ENCODE data around the gene RASGEF1C.
"Not testable (repeated sequence)": the region's sequence is repeated elsewhere in the genome, so short reads cannot be mapped to it uniquely, and the experiment has no call there.

The RASGEF1C gene

DNA sequence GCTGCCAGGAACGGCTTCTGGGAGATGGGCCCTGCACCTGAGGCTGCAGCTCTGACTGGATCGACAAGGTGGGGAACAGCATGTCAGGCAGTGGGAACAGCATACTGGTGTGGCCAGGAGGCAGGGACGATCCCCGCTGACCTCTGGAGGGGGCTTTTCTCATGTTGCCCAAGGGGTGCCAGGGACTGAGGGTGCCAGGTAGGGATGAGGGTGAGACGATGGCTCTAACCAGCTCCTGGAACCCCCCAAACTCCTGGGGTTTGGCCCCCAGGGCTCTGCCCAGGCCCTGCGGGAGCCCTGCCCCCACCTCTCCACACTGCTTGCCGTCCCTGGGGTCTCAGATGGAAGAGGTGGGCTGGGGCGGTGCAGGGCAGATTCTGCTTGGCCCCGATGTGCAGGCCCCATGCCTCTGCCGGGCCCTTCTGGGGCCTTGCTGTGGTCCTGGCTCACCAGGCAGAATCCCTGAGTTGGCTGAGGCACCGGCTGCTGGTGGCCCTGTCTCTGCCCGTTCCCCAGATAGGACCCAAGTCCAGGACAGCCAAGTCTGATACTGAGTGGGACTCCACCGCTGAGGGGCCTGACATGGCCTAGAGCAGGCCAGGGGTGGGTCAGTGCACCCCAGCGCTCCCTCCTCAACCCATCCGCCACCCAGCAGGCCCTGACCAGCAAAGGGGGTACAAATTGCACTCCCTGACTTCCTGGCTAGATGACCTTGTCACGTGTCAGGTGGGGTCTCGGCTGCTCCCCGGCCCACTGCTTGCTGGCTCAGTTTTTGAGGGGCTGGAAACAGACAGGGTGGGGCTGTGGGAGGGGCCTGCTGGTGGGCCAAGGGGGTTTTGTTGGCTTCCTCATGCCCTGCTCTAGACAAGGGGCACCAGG lies 109.0 kb downstream of the RASGEF1C start:
- no peak for DNase-seq (ENCODE audit: low spot score)

DNA sequence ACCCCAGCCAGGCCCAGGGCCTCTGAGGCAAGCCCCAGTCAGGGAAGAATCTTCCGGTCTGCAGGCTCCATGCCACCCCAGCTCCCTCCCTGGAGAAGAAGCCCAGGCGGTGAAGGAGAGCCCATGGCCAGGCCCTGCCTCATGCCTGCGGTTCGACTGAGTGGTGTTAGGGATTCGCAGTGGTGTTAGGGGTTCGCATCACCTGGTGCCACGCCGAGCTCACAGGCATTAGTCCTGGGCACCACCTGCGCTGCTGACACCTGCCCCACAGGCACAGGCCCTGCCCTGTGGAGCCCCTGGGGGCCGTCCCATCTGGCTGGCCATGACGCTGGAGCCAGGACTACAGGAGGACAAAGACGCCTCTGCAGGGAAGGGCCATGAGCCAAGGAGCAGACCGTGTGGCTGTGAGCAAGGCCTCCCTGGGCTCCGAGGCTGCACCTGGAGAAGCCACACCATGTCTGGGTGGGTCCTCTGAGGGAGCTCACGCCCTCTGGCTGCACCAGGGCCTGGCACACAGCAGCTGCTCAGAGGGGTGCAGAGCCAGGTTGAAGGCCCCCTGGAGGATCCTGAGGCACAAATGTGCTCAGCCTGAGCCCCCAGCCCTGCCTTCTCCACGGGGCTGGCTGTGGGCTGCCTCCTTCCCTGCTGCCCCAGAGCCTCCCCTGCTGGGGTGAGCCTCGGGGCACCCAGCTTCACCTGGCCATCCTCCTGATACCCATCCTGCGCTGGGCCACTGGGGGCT lies 109.8 kb downstream of the RASGEF1C start:
- DNase-seq (ENCODE audit: low spot score), result no peak

DNA sequence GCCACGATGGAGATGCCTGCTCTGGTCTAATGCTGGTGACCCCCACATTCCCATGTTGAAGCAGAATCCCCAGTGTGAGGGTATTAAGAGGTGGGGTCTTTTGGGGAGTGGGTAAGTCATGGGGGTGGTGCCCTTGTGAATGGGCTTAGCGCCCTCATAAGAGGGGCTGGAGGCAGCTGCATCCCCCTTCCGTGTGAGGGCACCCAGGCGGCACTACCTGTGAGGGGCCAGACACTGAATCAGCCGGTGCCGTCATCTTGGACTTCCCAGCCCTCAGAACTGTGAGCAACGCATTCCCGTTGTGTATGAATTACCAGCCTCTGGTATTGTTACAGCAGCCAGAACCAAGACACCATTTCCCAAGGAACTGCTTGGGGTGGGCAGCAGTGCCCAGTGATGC lies 110.5 kb downstream of the RASGEF1C start:
- DNase-seq (ENCODE audit: low spot score), result no peak

DNA sequence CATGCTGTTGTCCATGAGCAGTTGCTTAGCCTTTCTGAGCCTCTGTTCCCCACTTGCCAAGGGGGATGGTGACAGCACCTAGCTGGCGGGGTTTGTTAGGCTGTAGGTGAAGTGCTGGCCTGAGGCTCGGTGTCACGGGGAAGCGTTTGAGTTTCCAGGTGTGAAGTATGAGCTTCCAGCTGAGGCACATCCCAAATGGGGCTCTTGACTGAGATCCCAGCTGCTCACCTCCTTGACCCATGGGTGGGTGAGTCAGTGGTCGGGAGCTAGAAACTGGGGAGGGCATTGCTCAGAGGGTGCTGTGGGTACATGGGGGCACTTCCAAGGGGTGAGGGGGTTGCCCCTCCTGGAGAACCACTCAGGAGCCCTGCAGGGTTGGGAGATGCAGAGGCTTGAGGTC lies 111.1 kb downstream of the RASGEF1C start:
- DNase-seq (ENCODE audit: low spot score), result no peak

DNA sequence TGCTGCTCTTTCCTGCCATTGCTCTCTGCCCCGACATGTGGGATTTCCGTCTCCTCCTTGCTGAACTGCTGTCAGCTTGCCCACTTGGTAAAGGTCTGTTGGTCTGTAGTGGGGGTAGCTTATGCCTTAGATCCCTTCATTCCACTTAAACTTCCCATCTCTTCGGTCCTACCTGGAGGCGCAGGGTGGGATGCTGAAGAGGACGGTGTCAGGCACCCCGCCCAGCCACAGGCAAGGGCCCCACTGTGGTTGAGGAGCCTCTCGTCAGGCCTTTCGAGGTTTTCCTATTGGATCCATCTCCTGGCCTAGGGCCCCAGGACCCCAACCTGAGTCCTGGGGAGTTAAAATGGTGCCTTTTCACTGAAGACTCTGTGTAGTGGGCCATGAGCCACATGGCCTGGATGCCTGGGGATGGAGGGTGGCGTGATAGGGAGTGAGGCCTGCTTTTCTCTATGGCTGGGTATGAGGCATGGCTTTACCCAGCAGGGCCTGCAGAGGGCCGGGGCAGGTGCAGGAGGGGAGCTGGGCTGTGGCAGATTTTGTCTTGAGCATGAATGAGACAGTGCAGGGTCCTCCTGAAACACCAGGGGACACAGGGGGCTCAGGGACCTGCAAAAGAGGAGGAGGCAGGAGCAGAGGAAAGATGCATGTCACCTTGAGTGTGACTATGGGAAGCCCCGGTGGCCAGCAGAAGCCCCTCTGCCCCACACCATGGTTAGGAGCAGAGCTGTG lies 111.7 kb downstream of the RASGEF1C start:
- DNase-seq (ENCODE audit: low spot score), result no peak

DNA sequence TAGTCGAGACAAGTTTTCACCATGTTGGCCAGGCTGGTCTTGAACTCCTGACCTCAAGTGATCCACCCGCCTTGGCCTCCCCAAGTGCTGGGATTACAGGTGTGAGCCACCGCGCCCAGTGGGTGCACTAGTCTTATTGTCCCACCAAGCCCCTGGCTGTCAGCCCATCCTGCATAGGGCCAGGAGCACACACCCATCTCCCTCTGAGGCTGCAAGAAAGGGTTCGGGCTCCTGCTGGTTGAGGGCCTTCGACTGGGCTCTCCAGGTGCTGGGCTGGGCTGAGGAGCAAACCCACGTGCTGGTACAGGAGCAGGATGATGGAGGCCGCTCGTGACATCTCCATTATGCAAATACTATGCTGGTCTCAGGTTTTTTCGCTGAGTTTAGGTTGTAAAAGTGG lies 112.4 kb downstream of the RASGEF1C start:
- no peak for DNase-seq (ENCODE audit: low spot score)

DNA sequence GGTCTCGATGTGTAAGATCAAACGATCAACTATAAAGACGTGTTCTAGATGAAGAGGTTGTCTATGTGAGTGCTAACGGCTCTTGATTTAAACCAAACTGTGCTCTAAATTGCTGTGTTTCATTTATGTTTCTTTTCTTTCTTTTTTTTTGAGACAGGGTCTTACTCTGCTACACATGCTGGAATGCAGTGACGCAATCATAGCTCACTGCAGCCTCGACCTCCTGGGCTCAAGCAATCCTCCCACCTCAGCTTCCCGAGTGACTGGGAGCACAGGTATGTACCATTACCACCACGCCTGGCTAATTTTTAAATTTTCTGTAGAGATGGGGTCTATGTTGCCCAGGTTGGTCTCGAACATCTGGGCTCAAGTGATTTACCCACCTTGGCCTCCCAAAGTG lies 113.5 kb downstream of the RASGEF1C start:
- DNase-seq (ENCODE audit: low spot score), result no peak

DNA sequence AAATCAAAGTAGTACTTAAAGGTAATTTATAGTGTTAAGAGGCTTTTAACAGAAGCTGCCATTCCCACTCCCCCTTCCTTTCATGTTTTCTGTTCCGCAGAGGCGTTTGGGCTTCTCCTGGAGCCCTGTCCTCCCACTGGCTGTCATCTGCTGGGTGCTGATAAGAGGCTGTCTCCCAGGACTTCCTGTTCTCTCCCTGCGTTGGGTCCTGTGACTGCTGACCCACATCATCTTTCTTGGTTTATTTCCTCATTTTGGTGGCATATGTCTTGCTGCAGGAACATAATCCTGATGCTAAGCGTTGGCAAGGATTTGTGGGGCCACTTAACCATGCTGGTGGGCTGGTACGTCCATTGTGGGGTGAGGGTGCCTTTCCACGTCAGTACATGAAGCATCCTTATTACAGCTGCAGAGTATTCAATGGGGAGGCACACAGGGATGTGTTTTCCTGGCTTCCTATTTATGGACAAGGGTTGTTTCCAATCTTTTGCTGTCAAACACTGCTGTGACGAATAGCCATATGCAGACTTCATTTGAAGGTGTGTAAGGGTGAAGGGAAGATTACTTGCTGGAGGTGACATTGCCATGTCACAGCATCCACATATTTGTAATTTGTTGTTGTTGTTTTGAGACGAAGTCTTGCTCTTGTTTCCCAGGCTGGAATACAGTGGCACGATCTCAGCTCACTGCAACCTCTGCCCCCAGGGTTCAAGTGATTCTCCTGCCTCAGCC lies 115.2 kb downstream of the RASGEF1C start:
- DNase-seq (ENCODE audit: low spot score), result peak; percentile 66

DNA sequence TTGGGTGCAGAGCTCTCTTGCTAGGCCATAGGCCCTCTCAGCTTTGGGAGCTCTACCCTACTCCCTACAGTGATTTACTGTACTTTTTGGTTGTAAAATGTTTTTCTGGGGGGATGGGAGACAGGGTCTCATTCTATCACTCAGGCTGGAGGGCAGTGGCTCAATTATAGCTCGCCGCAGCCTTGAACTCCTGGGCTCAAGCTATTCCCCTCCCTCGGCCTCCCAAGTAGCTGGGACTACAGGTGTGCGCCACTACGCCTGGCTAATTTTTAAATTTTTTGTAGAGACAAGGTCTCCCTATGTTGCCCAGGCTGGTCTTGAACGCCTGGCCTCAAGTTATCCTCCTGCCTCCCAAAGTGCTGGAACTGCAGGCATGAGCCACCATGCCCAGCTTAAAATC lies 115.8 kb downstream of the RASGEF1C start:
- no peak for DNase-seq (ENCODE audit: low spot score)

DNA sequence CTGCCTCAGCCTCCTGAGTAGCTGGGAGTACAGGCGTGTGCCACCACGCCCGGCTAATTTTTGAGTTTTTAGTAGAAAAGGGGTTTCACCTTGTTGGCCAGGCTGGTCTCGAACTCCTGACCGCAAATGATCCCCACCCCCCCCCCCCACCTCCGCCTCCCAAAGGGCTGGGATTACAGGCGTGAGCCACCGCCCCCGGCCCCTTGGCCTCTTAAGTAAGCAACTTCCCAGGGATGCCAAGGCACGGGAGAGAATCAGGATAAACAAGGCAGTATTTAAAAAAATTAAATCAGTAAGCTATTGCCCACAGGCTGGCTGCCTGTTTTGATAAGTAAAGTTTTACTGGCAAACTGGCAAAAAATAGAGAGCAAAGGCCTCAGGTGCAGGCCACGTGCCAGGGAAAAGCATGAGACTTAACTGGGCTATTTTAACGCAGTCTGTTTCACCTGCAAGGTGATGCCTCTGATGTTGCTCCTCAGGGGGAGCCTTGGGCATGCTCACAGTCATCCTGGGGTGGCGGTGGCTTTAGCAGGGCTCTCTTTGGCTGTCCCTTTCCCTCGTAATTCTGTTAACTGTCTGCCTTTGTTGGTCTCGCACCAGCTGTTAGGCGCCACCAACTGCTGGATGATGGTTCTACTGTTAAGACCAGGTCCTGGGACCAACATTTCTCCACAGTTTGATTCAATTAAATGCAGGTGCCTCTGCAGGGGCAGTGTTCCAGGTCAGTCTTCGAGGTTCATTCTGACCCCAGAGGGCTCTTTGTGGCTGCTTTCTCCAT lies 118.1 kb downstream of the RASGEF1C start:
- no peak for DNase-seq (ENCODE audit: low spot score)

DNA sequence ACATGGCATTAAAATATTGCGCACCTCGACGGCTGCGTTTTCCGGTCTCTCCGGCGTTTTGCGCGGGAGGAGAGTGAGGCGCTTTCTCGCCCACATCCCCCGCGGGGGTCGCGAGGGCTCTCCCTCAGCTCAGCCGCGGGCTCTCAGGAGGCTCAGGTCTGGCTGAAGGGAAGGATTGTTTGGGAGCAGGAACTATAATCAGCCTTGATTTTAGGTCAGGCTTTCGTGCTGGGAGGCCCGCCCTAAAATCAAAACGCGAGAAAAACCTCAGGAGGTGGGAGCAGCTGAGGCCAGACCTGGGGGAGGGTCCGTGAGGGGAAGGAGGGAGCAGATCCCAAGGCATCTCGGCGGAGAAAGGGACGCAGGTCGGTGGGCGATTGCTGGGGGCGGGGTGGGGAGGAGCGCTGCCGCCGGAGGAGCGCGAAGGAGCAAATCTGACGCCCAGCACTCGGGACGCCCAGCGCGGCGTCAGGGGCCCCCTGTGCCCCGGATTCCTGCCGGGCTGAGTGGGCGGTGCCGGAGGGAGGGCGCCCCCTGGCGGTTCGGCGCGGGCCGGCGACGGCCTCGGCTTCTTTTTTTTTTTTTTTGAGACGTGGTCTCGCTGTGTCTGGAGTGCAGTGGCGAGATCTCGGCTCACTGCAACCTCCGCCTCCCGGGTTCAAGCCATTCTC lies 118.8 kb downstream of the RASGEF1C start:
- DNase-seq (ENCODE audit: low spot score), result no peak

DNA sequence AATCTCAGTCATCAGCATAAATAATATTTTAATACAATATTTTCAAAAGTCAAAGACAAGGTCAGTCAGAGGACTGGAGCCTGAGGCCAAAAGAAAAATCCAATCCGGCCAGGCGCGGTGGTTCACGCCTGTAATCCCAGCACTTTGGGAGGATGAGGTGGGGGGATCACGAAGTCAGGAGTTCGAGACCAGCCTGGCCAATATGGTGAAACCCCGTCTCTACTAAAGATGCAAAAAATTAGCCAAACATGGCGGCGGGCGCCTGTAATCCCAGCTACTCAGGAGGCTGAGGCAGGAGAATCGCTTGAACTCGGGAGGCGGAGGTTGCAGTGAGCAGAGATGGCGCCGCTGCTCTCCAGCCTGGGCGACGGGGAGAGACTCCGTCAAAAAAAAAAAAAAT lies 119.4 kb downstream of the RASGEF1C start:
- DNase-seq (ENCODE audit: low spot score), result not testable (repeated sequence)

DNA sequence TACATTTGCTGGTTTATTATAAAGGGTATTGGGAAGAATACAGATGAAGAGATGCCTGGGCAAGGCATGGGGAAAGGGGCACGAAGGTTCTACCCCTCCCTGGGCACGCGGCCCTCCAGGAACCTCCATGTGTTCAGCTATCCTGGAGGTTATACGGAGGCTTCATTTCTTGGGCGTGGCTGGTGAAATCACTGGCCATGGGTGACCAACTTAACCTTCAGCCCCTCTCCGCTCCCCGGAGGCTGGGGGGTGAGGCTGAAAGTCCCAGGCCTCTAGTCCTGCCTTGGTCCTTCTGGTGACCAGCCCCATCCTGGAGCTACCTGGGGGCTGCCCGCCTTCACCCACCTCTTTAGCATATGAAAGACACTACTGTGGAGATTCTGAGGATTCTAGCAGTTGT lies 120.5 kb downstream of the RASGEF1C start:
- no peak for DNase-seq (ENCODE audit: low spot score)

DNA sequence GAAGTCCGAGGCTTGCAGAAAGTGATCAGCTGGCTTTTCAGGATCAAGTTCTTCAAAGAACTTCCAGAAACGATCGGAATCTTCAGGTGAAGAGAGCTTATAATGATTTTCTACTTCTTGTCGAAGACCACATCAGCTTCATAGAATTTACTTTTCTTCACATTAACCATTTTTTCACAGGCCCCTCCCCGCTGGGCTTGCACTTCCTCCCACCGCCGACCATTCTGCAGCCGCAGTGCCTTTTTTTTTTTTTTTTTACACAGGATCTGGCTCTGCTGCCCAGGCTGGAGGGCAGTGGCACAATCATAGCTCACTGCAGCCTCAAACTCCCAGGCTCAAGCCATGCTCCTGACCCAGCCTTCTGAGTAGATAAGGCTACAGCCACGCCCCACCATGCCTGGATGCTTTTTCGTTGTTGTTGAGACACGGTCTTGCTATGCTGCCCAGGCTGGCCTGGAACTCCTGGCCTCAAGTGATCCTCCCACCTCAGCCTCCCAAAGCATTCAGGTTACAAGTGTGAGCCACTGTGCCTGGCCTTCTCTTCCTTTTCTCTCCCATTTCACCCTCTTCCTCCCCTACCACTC lies 122.1 kb downstream of the RASGEF1C start:
- no peak for DNase-seq (ENCODE audit: low spot score)

DNA sequence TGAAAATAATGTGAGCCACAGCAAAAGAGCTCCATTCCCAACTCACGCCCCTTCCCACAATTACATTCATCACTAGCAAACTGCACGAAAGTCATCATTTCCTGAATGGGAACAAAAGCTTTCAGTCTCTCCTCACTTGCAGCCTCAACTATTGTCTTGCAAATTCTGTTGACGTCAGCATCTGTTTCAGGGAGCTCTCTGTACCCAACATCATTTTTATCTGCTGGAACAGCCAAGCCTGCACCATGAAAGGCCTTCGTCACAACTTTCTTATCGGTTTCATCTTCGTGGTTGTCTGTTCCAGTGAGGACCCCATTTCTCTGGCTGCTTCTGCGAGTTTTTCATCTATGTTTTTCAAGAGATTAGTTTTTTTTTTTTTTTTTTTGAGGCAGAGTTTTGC lies 123.2 kb downstream of the RASGEF1C start:
- DNase-seq (ENCODE audit: low spot score), result no peak

DNA sequence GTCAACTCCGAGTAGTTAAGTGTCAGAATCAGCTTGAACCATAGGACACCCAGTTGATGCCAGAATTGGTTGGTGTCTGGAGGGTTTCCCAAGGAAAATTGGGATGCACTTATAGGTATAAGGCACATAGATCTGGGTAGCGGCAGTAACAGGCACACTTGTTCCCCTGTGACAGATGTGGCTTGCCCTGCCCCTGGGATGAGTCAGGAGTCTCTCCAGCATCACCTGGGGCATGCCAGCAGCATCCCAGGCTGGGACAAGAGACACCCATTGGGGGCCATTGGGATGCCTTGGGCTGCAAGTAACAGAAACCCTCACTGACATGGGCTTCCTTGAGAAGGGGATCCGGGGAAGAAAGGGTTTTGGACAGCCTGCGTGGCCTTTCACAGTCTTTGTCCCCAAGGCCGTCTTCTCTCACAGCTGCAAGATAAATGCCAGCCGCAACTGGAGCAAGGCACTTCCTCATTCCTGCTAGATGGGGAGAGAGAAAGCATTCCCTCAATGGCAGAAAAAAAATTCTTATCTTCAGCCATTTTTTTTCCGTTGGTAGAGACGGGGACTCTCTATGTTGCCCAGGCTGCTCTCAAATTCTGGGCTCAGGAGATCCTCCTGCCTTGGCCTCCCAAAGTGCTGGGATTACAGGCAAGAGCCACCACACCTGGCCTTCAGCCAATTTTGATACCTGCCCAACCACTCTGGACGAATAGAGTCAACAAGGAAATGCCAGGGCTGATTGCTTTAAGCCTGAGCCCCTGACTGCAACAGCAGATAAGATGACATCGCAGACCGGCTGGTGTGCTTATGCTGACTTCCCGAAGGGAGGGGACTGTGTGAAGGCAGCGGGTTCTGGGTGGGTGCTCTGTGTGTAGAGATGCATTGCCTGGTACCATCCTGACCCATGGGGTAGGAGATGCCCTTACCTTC lies 124.1 kb downstream of the RASGEF1C start:
- DNase-seq (ENCODE audit: low spot score), result no peak

DNA sequence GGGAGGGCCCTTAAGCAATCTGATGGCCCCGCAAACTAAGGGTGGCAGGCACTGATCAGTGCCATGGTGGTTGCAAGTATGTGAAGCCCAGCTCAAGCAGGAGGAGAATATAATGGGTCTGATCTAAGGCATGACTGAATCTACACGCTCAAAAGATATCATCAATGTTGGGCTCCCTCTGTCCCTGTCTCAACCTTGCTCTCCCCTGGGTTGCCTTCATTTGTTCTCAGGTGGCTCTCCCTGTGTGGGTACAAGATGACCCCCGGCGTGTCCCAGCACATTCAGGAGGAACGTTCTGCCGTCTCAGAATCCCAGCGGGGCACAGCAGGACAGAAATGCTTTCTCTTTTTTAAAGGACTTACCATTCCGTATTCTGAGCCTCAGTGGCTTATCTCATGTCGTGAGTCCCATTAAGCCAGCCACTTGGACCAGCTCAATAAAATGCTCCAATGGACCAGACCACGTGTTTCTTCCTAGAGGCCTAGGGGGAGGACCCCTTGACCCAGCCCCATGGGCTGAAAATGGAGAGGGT lies 125.4 kb downstream of the RASGEF1C start:
- DNase-seq (ENCODE audit: low spot score), result no peak

DNA sequence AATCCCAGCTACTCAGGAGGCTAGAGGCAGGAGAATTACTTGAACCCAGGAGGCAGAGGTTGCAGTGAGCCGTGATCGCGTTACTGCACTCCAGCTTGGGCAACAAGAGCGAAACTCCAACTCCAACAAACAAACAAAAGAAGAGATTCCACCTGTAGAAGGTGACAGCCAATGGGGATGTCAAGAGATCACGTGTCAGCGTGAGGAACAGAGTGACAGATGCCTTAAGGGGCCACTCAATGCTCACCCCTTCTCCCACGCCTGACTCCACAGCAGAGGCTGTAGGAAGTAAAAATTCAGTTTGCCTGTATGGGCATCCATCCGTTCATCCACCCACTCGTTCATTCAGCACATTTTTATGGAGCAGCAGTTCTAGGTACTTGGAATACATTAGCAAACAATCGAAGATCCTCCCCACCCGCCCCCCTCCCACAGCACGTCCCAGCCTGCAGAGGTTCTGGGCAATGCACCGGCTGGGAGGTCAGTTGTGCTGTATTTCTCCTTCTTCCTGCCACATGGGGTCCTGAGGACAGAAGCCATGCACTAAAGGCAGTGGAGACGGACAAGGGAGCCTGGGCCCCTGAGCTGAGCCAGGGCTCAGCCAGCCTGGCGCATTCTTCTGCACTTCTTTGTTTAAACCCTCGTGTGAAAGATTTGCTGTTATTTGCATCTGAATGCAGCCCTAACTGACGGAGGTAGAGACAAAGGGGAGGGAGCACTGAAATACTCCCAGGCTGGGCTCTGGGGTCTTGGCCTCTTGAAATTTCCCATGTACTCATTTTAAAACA lies 126.2 kb downstream of the RASGEF1C start:
- DNase-seq (ENCODE audit: low spot score), result no peak
